HUES64 (cell line): ENCODE data around the gene GPR141.

Source experiments
- H3K27ac ChIP-seq: 2 replicates; pipeline ENCODE4 v1.7.0; 2013; ENCODE audit warnings: low read depth, low read length, inconsistent platforms
- H3K27me3 ChIP-seq: 2 replicates; pipeline ENCODE4 v1.6.1; 2013; ENCODE audit warnings: mild to moderate bottlenecking, low read length; ENCODE audit not compliant: insufficient read depth
- H3K36me3 ChIP-seq: 2 replicates; pipeline ENCODE4 v1.6.1; 2013; ENCODE audit warnings: mild to moderate bottlenecking, low read length; ENCODE audit not compliant: insufficient read depth
- H3K4me1 ChIP-seq: 2 replicates; pipeline ENCODE4 v1.6.1; 2013; ENCODE audit warnings: mild to moderate bottlenecking, low read length, moderate library complexity; ENCODE audit not compliant: insufficient read depth
- H3K4me3 ChIP-seq: 2 replicates; pipeline ENCODE4 v1.5.1; 2013; ENCODE audit warnings: mild to moderate bottlenecking, low read length, moderate library complexity
- H3K9ac ChIP-seq: 2 replicates; pipeline ENCODE4 v1.6.1; 2013; ENCODE audit warnings: mild to moderate bottlenecking, low read depth, low read length
- H3K9me3 ChIP-seq: 2 replicates; pipeline ENCODE4 v1.6.1; 2013; ENCODE audit warnings: low read depth, low read length; ENCODE audit not compliant: insufficient read depth
- WGBS: fragments of 150-250, 120-280 bp; methylation state at CpG from one replicate; pipeline ENCODE4 v1.1.7; 2013; ENCODE audit warnings: missing lambda C conversion rate; 5-methylcytosine and 5-hydroxymethylcytosine counted together

The GPR141 gene

DNA sequence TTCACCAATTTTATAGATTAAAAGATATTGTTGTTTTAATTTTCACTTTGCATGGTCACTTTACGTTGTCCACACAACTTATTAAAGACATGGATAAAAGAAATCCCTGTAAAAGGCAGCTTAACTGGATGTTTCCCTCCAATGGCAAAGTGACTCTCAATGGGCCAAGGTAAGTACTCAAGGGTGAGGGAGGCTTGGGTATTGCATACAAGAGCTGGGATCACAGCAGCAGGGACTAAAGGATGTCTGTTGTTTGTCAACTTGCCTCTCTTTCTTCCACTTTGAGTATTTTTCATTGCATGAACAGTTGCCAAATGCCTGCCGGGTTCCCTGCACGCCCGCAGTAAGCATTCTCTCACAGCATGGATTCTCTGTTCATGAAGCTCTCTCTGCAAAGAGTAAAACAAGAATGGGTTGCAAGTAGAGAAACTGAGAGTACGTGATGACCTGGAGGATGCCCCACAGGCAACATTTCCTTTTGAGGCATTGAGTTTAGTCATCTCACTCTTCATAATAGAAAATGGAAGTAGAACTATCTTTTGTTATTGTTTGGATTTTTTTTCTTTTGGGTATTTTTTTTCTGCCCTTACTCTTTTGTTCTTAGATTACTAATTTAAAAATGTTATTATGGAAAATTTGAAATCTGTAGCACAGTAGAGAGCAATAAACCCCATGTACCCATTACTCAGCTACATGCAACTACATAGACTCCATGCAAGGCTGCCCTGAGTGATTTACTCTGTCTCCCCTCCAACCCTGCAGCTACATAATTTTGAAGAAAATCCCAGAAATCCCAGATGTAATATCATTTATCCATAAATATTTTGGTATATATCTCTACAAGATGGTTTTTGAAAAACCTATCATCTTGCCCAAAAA lies 26.3 kb downstream of the GPR141 start:
- H3K27ac ChIP-seq: no peak overlapping the region
- H3K4me3 ChIP-seq: no peak overlapping the region
- H3K27me3 ChIP-seq: no peaks in the 10 kb centered on the region
- H3K4me1 ChIP-seq: peaks cover 16% of the 10 kb centered on the region
- no peak overlapping the region for H3K9ac ChIP-seq
- H3K9me3 ChIP-seq: no peaks in the 10 kb centered on the region
- 87% methylated on average over 4 of the region's 5 CpGs for WGBS
- no peaks in the 10 kb centered on the region for H3K36me3 ChIP-seq

DNA sequence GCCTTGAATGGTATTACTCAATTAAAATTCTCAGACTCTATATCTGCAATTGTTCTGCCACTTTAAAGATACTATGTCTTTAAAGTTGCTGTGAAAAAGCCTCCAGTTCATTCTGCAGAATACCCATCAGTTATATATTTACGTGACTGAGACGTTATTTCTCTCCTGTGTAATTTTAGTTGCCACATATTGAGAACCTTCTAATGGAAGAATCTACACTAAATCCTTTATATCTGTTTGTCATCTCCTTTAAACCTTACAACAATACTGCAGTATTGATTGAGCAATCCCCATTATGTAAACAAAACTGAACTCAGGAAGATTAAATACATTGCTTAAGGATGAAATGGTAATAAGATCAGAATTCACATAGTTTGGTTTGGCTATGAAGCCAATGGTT lies 30.0 kb downstream of the GPR141 start:
- H3K9me3 ChIP-seq: no peaks in the 10 kb centered on the region
- 97% methylated on average over 2 of the region's 2 CpGs for WGBS
- no peaks in the 10 kb centered on the region for H3K36me3 ChIP-seq
- no peak overlapping the region for H3K4me3 ChIP-seq
- H3K27ac ChIP-seq: no peak overlapping the region
- H3K27me3 ChIP-seq: no peaks in the 10 kb centered on the region
- H3K4me1 ChIP-seq: no peaks in the 10 kb centered on the region; the same call in 1 of the 2 replicates
- no peak overlapping the region for H3K9ac ChIP-seq

DNA sequence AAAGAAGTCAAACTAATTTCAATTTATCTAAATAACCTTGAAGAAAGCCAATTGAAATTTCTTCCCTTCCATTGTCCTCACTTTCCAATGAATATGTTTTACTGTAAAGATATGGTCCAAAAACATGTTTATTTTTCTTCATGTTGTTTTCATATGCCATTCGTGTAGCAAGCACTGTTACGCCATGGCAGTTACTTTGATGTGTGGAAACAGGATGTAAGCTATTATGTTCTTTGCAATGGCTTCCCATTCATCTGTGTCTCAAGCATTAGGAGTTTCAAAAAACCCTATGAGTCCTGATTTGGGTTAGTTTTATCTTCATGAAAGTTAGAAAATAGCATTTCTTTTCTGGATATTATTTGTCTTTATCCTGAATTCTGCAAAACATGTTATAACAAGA lies 31.0 kb downstream of the GPR141 start:
- H3K4me3 ChIP-seq: no peak overlapping the region
- no peak overlapping the region for H3K27ac ChIP-seq
- H3K9me3 ChIP-seq: no peaks in the 10 kb centered on the region
- WGBS: 83% methylated on average over 2 of the region's 2 CpGs
- H3K4me1 ChIP-seq: no peaks in the 10 kb centered on the region; the same call in 1 of the 2 replicates
- no peak overlapping the region for H3K9ac ChIP-seq
- H3K27me3 ChIP-seq: no peaks in the 10 kb centered on the region
- H3K36me3 ChIP-seq: no peaks in the 10 kb centered on the region

DNA sequence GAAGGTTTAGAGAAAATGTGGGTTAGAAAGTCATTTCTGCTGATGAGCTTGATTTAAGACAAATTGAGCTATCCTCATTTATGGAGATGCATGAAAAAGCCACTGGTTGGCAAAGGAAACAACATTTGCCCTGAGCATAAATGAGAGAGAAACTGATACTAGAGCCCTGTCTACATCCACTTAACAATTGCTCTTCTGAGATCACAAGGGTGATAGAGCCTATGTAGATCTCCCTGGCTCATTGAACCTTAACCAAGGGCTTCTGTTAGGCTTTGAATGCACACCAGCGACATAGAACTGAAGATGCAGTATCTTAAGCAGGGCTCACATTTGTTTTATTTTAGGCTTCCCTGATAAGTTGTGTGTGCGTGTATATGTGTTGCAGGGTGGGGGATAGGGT lies 35.0 kb downstream of the GPR141 start:
- no peaks in the 10 kb centered on the region for H3K27me3 ChIP-seq
- WGBS: 93% methylated on average over 2 of the region's 2 CpGs
- H3K4me1 ChIP-seq: no peaks in the 10 kb centered on the region; the same call in 1 of the 2 replicates
- no peak overlapping the region for H3K27ac ChIP-seq
- no peak overlapping the region for H3K4me3 ChIP-seq
- no peak overlapping the region for H3K9ac ChIP-seq
- no peaks in the 10 kb centered on the region for H3K9me3 ChIP-seq
- no peaks in the 10 kb centered on the region for H3K36me3 ChIP-seq

DNA sequence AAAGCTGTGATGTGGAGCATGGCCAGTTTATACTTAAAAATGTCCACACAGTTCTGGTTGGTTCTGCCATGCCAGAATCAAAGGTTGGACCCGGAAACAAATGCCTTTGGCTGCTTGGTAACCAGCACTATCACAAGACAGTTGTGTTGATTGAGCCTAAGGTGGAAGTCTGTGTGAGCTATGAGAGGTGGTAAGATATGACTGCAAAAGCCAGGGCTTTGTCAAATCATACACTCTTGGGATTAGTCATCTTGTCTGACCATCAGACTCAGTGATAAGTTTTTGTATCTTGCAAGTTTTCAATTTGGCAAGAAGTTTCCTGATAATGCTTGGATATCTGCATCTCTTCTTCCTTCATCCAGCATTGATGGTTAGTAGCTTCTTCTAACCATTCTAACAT lies 35.5 kb downstream of the GPR141 start:
- H3K27ac ChIP-seq: no peak overlapping the region
- 100% methylated on average over 1 of the region's 1 CpG for WGBS
- H3K4me1 ChIP-seq: no peaks in the 10 kb centered on the region; the same call in 1 of the 2 replicates
- no peak overlapping the region for H3K4me3 ChIP-seq
- no peaks in the 10 kb centered on the region for H3K36me3 ChIP-seq
- no peak overlapping the region for H3K9ac ChIP-seq
- H3K27me3 ChIP-seq: no peaks in the 10 kb centered on the region
- H3K9me3 ChIP-seq: no peaks in the 10 kb centered on the region

DNA sequence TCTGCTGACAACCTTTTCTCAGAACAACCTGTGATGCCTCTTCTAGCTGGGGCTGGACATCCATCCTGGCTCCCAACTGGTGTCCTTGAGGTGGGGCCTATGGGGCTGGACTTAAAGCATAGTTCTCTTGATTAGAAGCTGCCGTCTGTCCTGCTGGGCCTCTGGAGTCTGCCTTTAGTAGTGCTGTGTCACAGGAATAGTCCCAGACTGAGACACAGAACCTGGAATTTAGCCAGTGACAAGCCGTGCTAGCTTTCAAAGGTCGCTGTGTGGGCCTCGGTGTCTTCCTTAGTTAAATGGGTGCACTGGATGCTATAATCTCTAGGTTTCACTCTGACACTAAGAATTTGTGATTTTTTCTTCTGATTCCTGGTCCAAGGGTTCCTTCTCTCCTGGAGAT lies 41.2 kb downstream of the GPR141 start:
- Histone ChIP-seq H3K27me3 (no peaks in the 10 kb centered on the region), H3K4me1 (no peaks in the 10 kb centered on the region), H3K9ac (no peak overlapping the region), H3K36me3 (no peaks in the 10 kb centered on the region), H3K27ac (no peak overlapping the region), H3K9me3 (no peaks in the 10 kb centered on the region), H3K4me3 (no peak overlapping the region)
- 93% methylated on average over 4 of the region's 4 CpGs for WGBS

DNA sequence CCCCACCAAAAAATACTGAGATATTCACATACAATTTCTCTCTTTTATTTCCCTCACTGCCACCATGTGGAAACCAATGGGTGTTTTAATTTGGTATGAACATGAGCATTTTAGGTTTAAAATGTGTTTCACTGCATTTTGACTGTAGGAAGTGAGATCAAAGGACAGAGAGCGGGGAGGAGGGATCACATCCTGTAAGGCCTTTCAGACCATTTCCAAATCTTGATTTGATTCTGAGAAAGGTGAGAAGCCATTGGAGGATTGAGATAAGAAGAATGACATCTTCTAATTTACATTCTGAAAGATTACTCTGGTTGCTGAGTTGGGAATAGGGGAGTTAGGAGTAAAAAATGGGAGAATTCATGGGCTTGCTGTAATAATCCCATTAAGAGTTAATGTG lies 42.5 kb downstream of the GPR141 start:
- Histone ChIP-seq H3K9me3 (no peaks in the 10 kb centered on the region), H3K27ac (no peak overlapping the region), H3K9ac (no peak overlapping the region), H3K27me3 (no peaks in the 10 kb centered on the region), H3K36me3 (no peaks in the 10 kb centered on the region), H3K4me3 (no peak overlapping the region), H3K4me1 (no peaks in the 10 kb centered on the region)
- WGBS: 85% methylated on average over 1 of the region's 1 CpG

DNA sequence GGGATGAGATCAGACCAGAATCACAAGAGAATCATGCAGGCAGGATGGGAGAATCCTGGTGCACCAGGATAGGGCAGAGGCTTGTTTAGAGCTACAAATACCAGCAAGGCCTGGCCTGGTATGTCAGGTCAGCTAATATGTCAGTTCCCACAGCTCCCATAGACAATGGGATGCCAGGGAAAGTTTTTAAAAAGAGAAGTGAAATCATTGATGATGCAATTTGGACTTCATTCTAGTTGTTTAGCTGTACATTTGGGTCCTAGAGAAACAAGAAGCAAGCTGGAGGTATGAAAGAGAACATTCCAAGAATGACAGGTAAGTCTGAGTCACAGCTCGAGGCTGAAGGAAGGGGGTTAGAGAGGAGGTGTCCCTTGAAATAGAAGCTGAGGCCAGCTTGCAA lies 45.2 kb downstream of the GPR141 start:
- 79% methylated on average over 1 of the region's 1 CpG for WGBS

DNA sequence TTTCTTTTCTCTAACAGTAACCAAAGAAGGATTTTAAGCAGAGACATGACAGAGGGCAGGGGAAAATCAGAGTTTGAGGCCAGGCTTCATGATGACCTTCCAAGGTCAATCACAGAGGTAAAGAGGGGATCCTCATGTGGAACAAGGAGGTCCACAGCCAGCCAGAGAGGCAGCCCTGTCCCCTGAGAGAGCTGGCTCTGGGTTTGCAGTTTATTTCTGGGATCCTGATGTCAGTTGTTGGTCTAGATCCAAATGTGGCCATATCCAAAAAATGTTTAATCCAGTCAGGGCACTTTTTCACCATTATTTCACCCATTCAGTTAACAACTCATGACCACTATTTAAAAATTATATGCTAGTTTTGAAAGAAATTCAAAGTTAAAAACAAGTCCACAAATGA lies 45.6 kb downstream of the GPR141 start:
- Histone ChIP-seq H3K27ac (no peak overlapping the region), H3K27me3 (no peaks in the 10 kb centered on the region)

More for the DNA sequence above, 45.2 kb downstream of the GPR141 start:
- Histone ChIP-seq H3K4me1 (no peaks in the 10 kb centered on the region), H3K9me3 (no peaks in the 10 kb centered on the region), H3K27me3 (no peaks in the 10 kb centered on the region), H3K27ac (no peak overlapping the region), H3K36me3 (no peaks in the 10 kb centered on the region), H3K9ac (no peak overlapping the region), H3K4me3 (no peak overlapping the region)

DNA sequence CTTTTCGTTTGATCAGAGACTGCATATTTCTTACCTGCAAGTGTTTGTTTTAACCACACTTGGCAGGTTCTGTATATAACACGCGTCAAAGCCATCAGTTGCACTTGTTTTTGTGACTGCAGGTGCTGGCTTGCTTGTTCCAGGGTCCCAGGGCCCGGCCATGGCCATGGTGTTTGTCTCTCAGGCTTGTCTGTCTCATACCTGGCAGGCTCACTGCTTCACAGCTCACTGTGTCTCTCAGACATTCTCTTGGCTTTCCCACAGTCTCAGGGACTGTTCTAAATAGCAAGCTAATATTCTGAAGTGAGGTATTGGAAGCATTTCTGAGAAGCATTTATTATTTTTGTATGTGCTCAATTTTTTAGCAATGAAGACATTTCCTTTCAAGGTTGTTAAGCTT lies 46.9 kb downstream of the GPR141 start:
- Histone ChIP-seq H3K9me3 (no peaks in the 10 kb centered on the region), H3K4me3 (no peak overlapping the region), H3K27ac (no peak overlapping the region), H3K27me3 (no peaks in the 10 kb centered on the region), H3K4me1 (no peaks in the 10 kb centered on the region), H3K36me3 (no peaks in the 10 kb centered on the region), H3K9ac (no peak overlapping the region)
- 92% methylated on average over 4 of the region's 4 CpGs for WGBS

More for the DNA sequence above, 45.6 kb downstream of the GPR141 start:
- H3K4me1 ChIP-seq: no peaks in the 10 kb centered on the region
- H3K36me3 ChIP-seq: no peaks in the 10 kb centered on the region
- no peak overlapping the region for H3K4me3 ChIP-seq
- no peaks in the 10 kb centered on the region for H3K9me3 ChIP-seq
- no peak overlapping the region for H3K9ac ChIP-seq

DNA sequence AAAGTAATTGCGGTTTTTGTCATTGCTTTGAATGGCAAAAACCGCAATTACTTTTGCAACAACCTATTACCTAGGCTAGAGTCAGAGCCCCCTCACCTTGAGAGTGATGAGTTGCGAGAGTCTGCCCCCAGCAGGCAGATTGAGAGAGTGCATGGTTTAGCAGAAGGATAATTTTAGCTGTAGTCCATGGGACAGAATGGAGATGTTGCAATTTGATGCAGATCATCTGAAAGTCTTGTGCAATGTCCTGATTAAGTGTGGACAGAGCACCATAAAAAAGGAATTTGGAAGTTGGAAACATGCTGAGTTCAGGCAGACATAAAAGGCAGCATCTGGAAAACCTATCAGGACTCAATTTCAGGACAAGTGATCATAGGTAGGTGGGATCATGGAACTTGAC lies 48.7 kb downstream of the GPR141 start:
- Histone ChIP-seq H3K4me1 (no peaks in the 10 kb centered on the region), H3K4me3 (no peak overlapping the region), H3K36me3 (no peaks in the 10 kb centered on the region), H3K9ac (no peak overlapping the region), H3K27me3 (no peaks in the 10 kb centered on the region), H3K9me3 (no peaks in the 10 kb centered on the region), H3K27ac (no peak overlapping the region)
- 13% methylated on average over 2 of the region's 3 CpGs for WGBS

DNA sequence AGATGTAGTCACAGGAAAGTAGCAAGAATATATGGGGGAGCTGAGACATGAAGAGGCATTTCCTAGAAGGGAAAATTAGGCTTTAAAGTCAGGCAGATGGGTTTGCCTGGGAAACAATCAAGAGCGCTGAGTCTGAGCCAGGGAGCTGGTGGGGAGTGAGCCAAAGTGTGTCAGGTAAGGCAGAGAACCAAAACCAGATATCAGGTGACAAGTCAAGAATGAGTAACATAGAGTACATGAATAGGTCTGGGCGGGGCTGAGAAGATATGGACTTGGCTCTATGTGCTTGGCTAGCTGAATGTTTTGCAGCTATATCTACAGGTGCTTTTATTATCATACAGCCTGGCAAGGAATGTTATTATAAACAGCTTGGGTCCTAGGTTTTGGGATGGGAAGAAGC lies 49.3 kb downstream of the GPR141 start:
- Histone ChIP-seq H3K9ac (no peak overlapping the region), H3K4me1 (no peaks in the 10 kb centered on the region), H3K9me3 (no peaks in the 10 kb centered on the region), H3K27me3 (no peaks in the 10 kb centered on the region), H3K27ac (no peak overlapping the region), H3K4me3 (no peak overlapping the region), H3K36me3 (no peaks in the 10 kb centered on the region)
- 84% methylated on average over 2 of the region's 2 CpGs for WGBS
